Fibroblast of mammary gland (primary cell): ENCODE data around the gene INPP5A.
"Not testable (repeated sequence)": the region's sequence is repeated elsewhere in the genome, so short reads cannot be mapped to it uniquely, and the experiment has no call there.

Source experiments
- DNase-seq: peaks from one replicate; pipeline ENCODE4 v3.0.0-alpha.2; 2010; ENCODE audit warnings: low read depth
- H3K4me3 ChIP-seq: 2 replicates; pipeline ENCODE4 v1.5.1; 2011; ENCODE audit warnings: low read depth, mild to moderate bottlenecking, low read length, moderate library complexity; ENCODE audit not compliant: control insufficient read depth
- CTCF ChIP-seq: conservative IDR thresholded peaks from 2 replicates; pipeline ENCODE4 v1.5.1; 2011; ENCODE audit warnings: low read depth, low read length, inconsistent platforms; ENCODE audit not compliant: control insufficient read depth, insufficient read depth

The INPP5A gene

DNA sequence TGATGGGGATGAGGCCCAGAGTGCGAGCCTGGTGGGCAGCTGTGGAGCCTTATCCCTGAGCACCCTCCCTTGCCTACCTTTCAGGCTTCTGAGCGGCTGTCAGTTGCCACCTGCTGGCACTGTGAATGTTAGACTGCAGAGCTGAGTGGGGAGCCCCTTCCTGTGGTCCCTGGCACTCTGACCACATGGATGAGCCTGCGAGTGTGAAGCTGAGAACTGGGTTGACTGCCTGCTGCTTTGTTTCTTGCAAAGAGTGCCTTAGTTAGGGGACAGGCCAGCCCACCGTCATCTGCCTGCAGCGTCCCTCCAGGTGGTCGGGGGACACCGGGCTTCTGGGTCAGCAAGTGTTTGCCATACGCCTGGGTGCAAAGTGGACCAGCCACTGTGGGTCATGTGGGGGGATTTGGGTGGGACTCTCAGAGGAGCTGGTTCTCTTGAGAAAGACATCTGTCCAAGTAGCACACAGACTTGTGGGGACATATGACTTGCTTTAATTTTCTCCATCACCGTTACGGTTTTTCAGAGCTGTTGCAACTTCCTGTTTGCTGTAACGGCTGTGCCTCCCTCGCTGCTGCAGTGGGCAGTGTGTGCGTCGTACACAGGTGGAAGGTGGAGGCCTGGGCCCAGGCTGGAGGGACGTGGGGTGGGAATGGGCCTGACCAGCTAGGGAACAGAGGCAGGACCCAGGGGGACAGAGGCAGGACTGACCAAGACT lies 13.7 kb downstream of the INPP5A start:
- no peak for TF ChIP-seq CTCF
- no peak for DNase-seq
- H3K4me3 ChIP-seq: no peak overlapping the region

DNA sequence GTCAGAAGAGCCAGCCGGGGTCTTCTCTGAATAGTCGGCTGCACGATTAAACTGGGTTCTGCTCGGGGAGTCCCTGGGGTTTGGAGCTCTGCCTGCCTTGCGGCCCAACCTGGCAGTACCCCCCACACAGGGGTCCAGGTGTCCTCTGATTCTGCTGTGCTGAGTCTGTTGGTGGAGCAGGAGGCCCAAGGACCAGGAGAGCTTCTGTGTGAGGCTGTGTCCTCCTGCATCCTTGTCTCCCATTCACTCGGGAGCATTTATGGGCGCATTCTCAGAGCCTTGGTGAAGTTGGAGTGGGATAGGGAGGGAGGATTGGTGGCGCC lies 14.2 kb downstream of the INPP5A start:
- H3K4me3 ChIP-seq: no peak overlapping the region
- no peak for DNase-seq
- TF ChIP-seq CTCF: no peak

- DNase-seq, H3K4me3 ChIP-seq: not testable (repeated sequence)
Measured at GRCh38 chr10:132552635-132553034, 15.0 kb downstream of the INPP5A start.

DNA sequence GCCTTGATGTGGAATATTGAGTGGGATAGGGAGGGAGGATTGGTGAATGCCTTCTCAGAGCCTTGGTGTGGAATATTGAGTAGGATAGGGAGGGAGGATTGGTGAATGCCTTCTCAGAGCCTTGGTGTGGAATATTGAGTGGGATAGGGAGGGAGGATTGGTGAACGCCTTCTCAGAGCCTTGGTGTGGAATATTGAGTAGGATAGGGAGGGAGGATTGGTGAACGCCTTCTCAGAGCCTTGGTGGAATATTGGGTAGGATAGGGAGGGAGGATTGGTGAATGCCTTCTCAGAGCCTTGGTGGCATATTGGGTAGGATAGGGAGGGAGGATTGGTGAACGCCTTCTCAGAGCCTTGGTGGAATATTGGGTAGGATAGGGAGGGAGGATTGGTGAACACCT lies 16.0 kb downstream of the INPP5A start:
- not testable (repeated sequence) for H3K4me3 ChIP-seq, DNase-seq

- DNase-seq: no peak
- no peak overlapping the region for H3K4me3 ChIP-seq
- TF ChIP-seq CTCF: no peak
Measured at GRCh38 chr10:132554053-132554990, 16.7 kb downstream of the INPP5A start.

DNA sequence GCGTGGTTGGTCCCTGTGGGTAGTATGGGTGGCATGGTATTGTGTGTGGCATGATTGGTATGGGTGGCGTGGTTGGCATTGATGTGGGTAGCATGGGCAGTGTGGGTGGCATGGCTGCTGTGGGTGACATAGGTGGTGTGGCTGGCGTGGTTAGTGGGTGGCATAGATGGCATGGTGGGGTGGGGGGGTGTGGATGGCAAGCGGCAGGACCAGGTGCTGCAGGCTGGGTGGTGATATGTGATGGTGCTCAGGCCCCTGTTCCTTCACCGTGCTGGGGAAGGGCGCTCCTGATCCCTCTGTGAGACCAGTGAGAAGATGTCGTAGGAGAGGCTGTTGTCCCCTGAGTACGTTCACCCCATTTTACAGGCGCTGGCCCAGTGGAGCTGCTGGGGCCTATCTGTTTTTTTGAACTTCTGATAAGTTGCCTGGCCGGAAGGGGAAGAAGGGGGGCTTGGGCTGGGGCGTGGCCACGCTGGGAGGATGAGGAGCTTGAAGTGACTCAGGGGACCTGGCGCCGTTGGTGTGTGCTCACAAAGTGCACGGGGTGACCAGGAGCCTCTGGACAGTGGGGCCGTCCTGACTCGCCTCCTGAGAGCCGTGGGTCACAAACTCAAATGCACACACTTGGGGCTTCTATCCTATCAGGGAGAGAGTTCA lies 17.5 kb downstream of the INPP5A start:
- DNase-seq: no peak
- no peak overlapping the region for H3K4me3 ChIP-seq
- TF ChIP-seq CTCF: no peak

- H3K4me3 ChIP-seq: no peak overlapping the region
- DNase-seq: no peak
- TF ChIP-seq CTCF: no peak
Measured at GRCh38 chr10:132555648-132556575, 18.3 kb downstream of the INPP5A start.
